GM10266 (cell line): Measurements from ENCODE around the gene RHBDL3.

Experiments
- DNase-seq: peaks from one replicate; pipeline ENCODE4 v3.0.0; 2012; ENCODE audit errors: extremely low spot score
- TF ChIP-seq, protein P1 (sequence below): IDR thresholded peaks from 2 replicates; pipeline ENCODE4 v1.5.1; 2012; ENCODE audit warnings: mild to moderate bottlenecking, low read depth; ENCODE audit not compliant: control insufficient read depth, insufficient read depth; ENCODE audit errors: missing control alignments

Gene RHBDL3

GRCh38 chr17:32289471-32290070 lies 23.9 kb downstream of the RHBDL3 start:
- TF ChIP-seq, protein P1, sequence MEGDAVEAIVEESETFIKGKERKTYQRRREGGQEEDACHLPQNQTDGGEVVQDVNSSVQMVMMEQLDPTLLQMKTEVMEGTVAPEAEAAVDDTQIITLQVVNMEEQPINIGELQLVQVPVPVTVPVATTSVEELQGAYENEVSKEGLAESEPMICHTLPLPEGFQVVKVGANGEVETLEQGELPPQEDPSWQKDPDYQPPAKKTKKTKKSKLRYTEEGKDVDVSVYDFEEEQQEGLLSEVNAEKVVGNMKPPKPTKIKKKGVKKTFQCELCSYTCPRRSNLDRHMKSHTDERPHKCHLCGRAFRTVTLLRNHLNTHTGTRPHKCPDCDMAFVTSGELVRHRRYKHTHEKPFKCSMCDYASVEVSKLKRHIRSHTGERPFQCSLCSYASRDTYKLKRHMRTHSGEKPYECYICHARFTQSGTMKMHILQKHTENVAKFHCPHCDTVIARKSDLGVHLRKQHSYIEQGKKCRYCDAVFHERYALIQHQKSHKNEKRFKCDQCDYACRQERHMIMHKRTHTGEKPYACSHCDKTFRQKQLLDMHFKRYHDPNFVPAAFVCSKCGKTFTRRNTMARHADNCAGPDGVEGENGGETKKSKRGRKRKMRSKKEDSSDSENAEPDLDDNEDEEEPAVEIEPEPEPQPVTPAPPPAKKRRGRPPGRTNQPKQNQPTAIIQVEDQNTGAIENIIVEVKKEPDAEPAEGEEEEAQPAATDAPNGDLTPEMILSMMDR, result no peak

DNA sequence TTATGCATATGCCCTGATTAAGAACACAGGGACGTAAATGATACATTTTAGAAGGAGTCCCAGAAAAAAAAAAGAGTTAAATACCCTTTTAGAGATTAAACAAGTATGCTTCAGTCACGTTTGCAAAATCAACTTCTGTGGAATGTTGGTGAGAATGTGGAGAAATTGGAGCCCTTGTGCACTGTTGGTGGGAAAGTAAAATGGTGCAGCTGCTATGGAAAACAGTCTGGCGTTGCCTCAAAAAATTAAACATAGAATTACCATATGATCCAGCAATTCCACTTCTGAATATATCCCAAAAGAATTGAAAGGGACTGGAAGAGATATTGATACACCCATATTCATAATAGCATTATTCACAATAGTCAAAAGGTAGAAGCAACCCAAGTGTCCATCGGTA lies 26.5 kb downstream of the RHBDL3 start:
- DNase-seq, result no peak
- TF ChIP-seq, protein P1, result no peak

More at GRCh38 chr17:32289471-32290070, 23.9 kb downstream of the RHBDL3 start:
- DNase-seq, result no peak

- DNase-seq, result no peak
These were observed 31.8 kb downstream of the RHBDL3 start for GRCh38 chr17:32297424-32297823.

DNA sequence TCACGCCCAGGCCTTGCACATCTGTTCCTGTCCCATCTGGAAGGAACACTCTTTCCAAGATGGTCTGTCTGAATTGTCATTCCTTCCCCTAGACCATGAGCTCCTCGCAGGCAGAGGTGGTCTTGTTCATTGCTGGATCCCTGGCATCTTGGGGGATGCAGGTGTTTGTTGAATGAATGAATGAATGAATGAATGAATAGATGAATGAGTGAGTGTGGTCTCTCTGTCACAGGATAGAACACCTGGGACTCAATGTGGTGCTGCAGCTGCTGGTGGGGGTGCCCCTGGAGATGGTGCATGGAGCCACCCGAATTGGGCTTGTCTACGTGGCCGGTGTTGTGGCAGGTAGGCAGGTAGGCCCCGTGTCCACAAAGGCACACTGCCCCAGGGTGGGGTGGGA lies 32.2 kb downstream of the RHBDL3 start:
- TF ChIP-seq, protein P1, result no peak
- no peak for DNase-seq

More at GRCh38 chr17:32297424-32297823, 31.8 kb downstream of the RHBDL3 start:
- TF ChIP-seq, protein P1, result no peak

GRCh38 chr17:32298298-32298697 lies 32.7 kb downstream of the RHBDL3 start:
- TF ChIP-seq, protein P1, result no peak
- DNase-seq, result no peak

DNA sequence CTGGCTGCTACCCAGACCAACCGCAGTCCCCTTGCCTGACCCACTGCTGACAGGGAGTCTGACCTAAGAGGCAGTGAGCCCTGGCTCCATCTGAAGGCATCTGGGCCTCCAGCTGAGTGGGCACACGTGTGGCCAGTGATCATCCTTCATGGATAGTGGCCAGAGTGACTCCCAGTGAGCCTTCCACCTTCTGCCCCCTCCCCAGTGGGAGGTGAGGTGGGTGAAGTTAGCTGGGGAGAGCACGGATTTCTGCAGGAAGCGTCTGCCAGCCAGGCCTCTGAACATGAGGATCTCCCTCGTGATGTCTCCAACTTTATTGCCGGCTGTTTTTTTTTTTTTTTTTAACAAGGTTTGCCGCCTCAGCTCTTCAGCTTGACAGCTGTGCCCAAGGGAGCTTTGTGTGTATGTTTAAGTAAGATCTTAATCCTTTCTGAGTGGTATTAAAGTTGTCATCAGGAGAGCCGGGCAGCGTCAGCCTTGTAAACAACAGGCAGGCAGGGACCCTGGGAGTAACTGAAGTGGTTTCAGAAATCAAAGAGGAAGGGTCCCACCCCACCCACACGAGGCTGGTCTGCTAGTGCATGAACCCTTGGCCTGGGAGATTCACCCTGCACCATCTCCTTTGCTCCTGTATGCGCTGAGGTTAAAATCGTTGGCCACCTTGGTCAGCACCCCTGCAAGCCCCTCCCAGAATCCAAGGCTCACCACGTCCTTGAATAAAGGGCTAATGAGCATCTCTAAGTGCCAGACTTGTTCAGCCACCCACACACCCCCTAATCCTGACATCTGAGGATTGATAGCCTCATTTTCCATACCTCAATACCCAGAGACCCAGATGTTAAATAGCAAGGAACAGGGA lies 33.3 kb downstream of the RHBDL3 start:
- no peak for DNase-seq
- TF ChIP-seq, protein P1, result no peak

DNA sequence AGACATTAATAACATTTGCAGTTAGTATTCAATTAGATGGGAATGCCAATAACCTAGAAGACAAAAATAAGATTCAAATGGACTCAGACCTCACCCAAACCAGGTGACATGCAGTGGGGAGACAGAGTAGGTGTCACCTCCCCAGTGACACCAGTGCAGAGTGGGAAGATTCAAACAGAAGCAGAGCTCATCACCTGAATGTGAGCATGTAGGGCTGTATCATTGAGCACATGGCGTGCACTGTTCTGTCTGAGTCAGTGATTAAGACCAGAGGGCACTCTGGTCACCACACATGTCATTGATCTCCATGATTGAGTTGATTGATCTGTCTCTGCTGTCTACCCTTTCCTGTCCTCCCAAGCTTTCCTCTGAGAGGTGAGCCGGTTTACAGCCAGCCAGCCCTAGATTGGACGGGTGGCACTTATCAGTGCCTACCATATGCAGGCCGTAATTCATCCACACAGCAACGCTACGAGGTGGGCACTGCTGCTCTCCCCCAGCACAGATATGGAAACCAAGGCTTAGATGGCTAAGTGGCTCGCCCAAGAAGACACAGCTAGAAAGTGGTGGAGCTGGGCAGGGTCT lies 34.0 kb downstream of the RHBDL3 start:
- TF ChIP-seq, protein P1, result no peak
- DNase-seq, result no peak
